ENCODE results near the gene ENOPH1. TPM values are rescaled to one million over a fixed set of nuclear protein-coding genes. Genes with fewer than 3 reads are reported as not detected.
"Not testable (repeated sequence)": the region's sequence is repeated elsewhere in the genome, so short reads cannot be mapped to it uniquely, and the experiment has no call there.

The ENOPH1 gene
- total RNA-seq, 1 donor, result 36.7 TPM

GRCh38 chr4:82394896-82395295 lies 35.5 kb upstream of the ENOPH1 start:
- H3K4me3 ChIP-seq (ENCODE audit: low read depth, low read length), result no peak overlapping the region
- DNase-seq (ENCODE audit: low read depth), result no peak
- no peak for TF ChIP-seq CTCF (IDR thresholded peaks at IDR 0.05; ENCODE audit: insufficient read depth, low read depth, low read length)

GRCh38 chr4:82397527-82397926 lies 32.9 kb upstream of the ENOPH1 start:
- no peak overlapping the region for H3K4me3 ChIP-seq (ENCODE audit: low read depth, low read length)
- TF ChIP-seq CTCF (IDR thresholded peaks at IDR 0.05; ENCODE audit: insufficient read depth, low read depth, low read length), result no peak
- DNase-seq (ENCODE audit: low read depth), result no peak

DNA sequence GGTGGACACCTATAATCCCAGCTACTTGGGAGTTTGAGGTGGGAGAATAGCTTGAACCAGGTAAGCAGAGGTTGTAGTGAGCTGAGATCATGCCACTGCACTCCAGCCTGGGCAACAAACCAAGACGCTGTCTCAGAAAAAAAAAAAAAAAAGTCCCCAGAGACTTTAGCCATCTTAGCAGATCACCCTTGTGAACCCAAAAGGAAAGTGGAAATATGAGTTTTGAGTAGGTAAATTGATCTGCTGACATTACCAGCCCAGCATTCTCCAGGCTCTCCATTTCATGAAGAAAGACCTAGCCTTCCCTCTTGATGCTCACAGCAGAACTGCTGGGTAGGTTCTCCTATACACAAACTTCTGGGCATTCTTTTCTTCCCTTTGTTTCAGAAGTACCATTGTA lies 32.1 kb upstream of the ENOPH1 start:
- no peak overlapping the region for H3K4me3 ChIP-seq (ENCODE audit: low read depth, low read length)
- TF ChIP-seq CTCF (IDR thresholded peaks at IDR 0.05; ENCODE audit: insufficient read depth, low read depth, low read length), result no peak
- DNase-seq (ENCODE audit: low read depth), result no peak

- H3K4me3 ChIP-seq (ENCODE audit: low read depth, low read length), result no peak overlapping the region
- no peak for DNase-seq (ENCODE audit: low read depth)
- no peak for TF ChIP-seq CTCF (IDR thresholded peaks at IDR 0.05; ENCODE audit: insufficient read depth, low read depth, low read length)
Measured at GRCh38 chr4:82401600-82401999, 28.8 kb upstream of the ENOPH1 start.

- DNase-seq (ENCODE audit: low read depth), result no peak
- no peak for TF ChIP-seq CTCF (IDR thresholded peaks at IDR 0.05; ENCODE audit: insufficient read depth, low read depth, low read length)
- no peak overlapping the region for H3K4me3 ChIP-seq (ENCODE audit: low read depth, low read length)
Measured at GRCh38 chr4:82402196-82402775, 28.1 kb upstream of the ENOPH1 start.

DNA sequence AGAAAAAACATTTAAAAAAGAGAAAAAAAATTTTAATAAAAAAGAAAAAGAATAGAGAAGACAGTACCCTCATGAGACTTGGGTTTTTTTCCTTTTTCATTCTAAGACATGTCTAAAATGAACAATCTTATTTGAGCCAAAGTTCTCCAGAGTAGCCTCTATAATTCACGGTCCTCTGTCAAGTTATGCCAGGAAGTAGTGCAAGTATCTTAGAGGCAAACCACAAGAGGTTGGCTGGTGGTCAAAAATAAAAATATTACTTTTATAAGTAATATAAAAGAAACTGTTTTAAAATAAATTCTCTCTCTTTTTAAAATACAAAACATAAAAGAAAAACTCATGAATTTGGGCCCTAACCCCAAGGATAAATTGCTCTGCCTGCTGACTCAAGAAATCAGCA lies 26.7 kb upstream of the ENOPH1 start:
- no peak for TF ChIP-seq CTCF (IDR thresholded peaks at IDR 0.05; ENCODE audit: insufficient read depth, low read depth, low read length)
- DNase-seq (ENCODE audit: low read depth), result no peak
- H3K4me3 ChIP-seq (ENCODE audit: low read depth, low read length), result no peak overlapping the region

DNA sequence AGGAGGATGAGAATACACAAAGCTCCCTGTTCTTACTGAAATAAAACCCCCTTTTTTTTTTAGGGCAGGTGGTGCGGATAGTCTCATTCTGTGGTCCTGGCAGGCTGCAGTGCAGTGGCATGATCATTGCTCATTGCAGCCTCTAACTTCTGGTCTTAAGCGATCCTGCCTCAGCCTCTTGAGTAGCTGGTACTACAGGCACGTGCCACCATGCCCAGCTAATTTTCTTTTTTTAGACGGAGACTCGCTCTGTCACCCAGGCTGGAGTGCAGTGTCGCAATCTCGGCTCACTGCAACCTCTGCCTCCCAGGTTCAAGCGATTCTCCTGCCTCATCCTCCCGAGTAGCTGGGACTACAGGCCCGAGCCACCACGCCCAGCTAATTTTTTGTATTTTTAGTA lies 15.3 kb upstream of the ENOPH1 start:
- not testable (repeated sequence) for H3K4me3 ChIP-seq (ENCODE audit: low read depth, low read length); DNase-seq (ENCODE audit: low read depth)

All from fibroblast of villous mesenchyme (primary cell).